GM21576 (cell line): ENCODE results near the gene SHOC1.
A peak's percentile ranks its signal among the peaks of the same experiment; 100 is the strongest.
"Not testable (repeated sequence)": the region's sequence is repeated elsewhere in the genome, so short reads cannot be mapped to it uniquely, and the experiment has no call there.

Experiments
- ATAC-seq: cut with Tn5 transposase; IDR thresholded peaks from one replicate; pipeline ENCODE4 v1.9.1; 2021; ENCODE audit warnings: mild to moderate bottlenecking, moderate library complexity; ENCODE audit not compliant: unreplicated experiment

The SHOC1 gene

DNA sequence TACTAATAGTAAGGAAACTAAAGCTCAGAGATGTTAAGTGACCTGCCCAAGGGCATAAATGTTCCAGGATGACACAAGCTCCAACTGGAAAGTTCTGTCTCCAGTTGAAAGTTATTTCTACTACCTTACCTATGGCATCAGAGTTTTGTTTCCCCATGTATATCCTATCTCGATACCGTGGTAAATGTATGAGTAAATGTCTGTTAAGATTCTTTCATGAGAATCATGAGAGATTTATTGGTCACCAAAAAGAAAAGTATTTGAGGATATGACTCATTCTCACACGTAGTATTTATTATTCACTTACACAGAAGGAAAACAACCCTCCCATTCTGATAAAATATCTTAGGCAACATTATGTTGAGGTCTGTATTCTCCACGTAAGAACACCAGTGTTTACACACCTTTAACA is 11.1 kb upstream of the SHOC1 start:
- ATAC-seq, result no peak

DNA sequence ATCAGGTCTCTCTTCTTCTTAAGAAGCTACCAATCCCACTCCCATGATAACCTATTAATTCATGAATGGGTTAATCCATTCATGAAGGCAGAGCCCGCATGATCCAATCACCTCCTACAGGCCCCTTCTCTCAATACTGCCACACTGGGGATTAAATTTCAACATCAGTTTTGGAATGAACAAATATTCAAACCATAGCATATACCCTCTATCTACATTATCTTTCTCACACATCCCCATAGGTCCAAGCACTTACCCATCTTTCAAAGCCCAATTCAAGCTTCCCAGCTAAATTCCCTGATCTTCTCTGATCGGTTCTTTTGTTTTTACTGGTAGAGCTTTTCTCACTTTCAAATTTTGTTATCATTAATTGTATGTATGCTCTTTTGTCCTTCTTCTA is 10.5 kb upstream of the SHOC1 start:
- ATAC-seq, result no peak

DNA sequence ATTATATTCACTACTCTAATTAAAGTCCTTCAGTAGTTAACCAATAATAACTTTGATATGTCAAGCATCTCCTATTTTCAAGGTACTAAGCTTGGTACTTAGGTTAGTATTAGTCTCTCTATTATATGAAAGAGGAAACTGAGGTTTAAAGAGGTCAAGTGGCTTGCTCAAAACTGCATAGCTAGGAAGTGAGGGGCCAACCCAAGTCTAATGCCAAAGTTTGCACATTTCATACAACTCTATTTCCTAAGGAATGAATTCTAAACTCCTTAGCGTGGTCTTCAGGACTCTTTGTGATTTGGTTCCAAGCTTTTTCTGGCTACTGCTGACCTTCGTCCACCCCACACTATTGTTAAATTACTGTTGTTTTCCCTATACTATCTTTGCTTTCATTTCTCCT is 9.9 kb upstream of the SHOC1 start:
- no peak for ATAC-seq

DNA sequence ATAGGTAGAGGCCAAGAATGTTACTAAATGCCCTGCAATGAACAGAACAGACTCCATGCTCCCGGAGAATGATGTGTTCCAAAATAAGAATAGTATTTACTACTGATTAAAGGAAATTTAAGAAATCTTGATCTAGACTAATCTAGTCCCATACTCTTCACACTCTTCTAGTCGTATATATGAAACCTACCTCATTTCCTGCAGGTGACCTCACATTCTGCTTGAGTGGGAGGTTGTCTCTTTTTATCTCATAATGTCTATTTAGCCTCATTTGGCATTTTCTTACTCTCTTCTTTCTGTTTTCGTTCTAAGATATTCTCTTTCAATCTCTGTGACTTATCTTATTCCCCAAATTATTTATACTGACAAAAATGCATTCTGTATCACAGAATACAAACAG is 9.2 kb upstream of the SHOC1 start:
- ATAC-seq, result no peak

- no peak for ATAC-seq
Measured at GRCh38 chr9:111799915-111800526, 5.3 kb upstream of the SHOC1 start.

- no peak for ATAC-seq
Measured at GRCh38 chr9:111799506-111799905, 4.8 kb upstream of the SHOC1 start.

DNA sequence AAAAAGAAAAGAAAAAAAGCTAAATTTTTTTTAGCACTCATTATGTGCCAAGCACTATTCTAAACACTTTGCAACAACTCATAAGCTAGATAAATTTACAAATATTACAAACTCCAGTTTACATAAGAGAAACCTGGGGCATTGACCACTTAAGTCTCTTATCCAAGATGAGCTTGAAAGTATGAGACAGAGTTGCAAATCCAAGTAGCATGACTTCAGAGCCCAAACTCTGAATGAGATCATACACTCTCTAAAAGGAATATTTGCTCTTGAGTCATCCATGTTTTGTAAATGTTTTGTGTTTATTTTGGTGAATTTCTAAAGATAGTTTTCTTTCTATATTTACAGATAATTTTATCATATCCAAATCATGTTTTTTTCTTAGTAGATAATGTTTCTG is 4.0 kb upstream of the SHOC1 start:
- no peak for ATAC-seq

DNA sequence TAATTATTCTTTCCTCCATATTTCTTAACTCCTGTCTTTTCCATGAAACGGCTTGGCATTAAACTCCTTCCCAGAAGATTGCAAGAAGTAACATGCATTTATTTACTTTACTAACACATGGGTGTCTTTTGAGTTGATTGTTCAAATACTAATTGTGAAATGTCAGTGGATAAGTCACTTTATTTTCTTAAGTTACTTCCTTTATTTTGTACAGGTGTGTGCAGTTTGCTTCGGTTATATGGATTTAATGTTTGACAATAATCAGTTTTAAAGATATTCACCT is 761 bp upstream of the SHOC1 start:
- no peak for ATAC-seq

GRCh38 chr9:111791821-111792220 is 2.9 kb downstream of the SHOC1 start:
- ATAC-seq, result not testable (repeated sequence)

DNA sequence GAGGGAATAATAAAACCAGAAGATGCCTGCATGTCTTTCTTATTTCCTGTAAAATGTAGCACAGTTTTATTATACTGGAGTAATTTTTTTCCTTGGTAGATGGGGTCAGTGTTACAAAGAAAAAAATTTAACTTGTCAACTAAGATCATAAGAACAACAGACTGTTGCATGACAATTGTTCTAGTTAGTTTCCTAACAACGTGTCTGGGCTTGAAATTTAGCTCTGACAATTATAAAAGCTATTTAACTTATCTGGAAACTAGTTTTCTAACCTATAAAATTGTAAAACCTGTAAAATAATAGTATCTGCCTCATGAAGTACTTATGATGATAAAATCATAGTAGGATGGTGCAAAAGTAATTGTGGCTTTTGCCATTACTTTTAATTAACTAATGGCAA is 4.9 kb downstream of the SHOC1 start:
- no peak for ATAC-seq

- no peak for ATAC-seq
Measured at GRCh38 chr9:111783857-111784256, 10.9 kb downstream of the SHOC1 start.

GRCh38 chr9:111783424-111783823 is 11.3 kb downstream of the SHOC1 start:
- ATAC-seq, result no peak

DNA sequence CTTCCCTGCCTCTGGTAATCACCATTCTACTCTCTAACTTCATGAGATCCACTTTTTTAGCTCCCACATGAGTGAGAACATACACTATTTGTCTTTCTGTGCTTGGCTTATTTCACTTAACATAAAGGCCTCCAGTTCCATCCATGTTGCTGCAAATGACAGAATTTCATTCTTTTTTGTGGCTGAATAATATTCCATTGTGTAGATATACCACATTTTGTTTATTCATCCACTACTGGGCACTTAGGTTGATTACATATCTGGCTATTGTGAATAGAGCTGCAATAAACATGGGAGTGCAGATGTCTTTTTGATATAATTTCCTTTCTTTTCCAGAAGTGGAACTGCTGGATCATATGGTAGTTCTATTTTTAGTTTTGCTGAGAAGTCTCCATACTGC is 28.7 kb downstream of the SHOC1 start:
- no peak for ATAC-seq

DNA sequence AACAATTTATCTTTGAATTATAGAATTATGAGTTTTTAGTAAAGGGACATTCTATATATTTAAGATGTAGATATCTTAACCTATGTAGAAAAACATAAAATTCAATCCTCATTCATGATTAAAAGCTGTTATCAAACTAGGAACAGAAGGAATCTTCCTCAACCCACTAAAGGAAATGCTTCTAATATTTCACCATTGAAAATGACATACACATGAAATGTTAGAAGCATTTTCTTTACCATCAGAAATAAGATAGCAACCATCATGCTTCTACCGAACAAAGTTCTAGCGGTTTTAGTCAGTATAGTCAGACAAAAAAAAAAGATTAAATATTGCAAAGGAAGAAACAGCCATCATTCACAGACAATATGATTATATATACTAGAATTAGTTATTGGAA is 32.2 kb downstream of the SHOC1 start:
- no peak for ATAC-seq

DNA sequence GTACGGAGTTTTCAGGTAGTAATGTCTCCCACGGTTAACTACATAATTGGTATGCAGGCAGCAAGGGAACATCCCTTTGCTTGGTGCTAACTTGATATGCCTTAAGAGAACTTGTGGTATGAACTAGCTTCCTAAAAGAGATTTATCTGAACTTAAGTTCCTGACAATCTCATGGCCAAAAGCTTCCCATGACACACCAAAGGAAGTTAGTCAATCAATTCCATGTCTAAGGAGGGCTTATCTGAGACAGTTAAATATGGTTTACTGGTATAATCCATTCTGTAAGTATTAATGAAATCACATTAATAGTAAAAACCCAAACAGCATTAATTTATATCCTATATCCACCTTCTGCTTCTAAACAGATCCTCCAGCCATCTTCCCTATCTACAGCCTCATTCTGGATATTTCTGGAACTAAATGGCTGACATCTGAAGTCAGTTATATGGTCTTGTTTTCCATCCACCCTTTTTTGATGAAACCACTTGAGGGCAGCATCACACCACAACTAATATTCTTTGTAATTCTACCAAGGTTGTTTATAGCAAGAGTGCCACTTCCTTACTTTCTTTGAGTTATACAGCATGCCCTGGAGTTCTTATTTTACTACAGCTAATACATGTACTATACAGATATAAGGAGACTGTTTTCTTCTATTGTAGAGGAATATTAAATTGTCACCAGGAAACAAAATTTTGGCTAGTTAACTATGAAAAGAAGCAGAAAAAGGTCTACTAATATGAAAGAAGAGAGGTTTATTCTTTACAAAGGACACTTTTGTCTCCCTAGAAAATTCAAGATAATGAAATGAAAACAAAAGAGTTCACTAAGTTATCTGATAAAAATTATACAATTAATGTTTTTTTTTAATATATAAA is 34.7 kb downstream of the SHOC1 start:
- peak; percentile 73 for ATAC-seq

- ATAC-seq, result no peak
Measured at GRCh38 chr9:111754800-111755199, 39.9 kb downstream of the SHOC1 start.

DNA sequence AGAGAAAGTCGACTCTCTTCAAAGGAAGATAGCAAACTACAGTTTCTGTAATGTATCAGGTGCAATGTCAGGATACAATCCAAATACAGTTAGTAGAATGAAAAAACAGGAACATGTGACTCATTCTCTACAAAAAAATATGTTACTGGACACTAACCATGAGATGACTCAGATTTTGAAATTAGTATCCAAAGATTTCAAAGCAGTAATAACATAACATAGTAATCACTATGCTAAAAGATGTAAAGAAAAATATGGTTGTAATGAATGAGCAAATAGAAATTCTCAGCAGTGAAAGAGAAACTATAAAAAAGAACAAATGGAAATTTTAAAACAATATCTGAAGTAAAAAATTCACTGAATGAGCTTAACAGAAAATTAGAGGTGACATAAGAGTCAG is 42.3 kb downstream of the SHOC1 start:
- no peak for ATAC-seq
